Panc1 (cell line): ENCODE measurements around the gene FAM163B.

Experiments used
- CTCF ChIP-seq: fragments of 450-650 bp; IDR thresholded peaks from 2 replicates; pipeline ENCODE4 v1.5.1; 2017; ENCODE audit warnings: mild to moderate bottlenecking
- POLR2AphosphoS5 ChIP-seq: IDR thresholded peaks from 2 replicates; pipeline ENCODE4 v1.6.1; 2012; ENCODE audit warnings: mild to moderate bottlenecking, low read depth, low read length, moderate library complexity
- REST ChIP-seq, 2 experiments: IDR thresholded peaks; 2 replicates each; pipeline ENCODE4 v1.6.1; 2011 to 2012; ENCODE audit warnings: low read depth in 2 of 2, control low read depth in 1 of 2, low read length in 1 of 2, mild to moderate bottlenecking in 1 of 2, moderate library complexity in 1 of 2; ENCODE audit not compliant: insufficient read depth in 1 of 2
- SIN3A ChIP-seq: IDR thresholded peaks from 2 replicates; pipeline ENCODE4 v1.6.1; 2012; ENCODE audit warnings: low read depth, mild to moderate bottlenecking, low read length, moderate library complexity, borderline replicate concordance; ENCODE audit not compliant: insufficient read depth
- TCF7L2 ChIP-seq: IDR thresholded peaks from 2 replicates; pipeline ENCODE4 v1.6.1; 2011; ENCODE audit warnings: mild to moderate bottlenecking, low read depth, low read length, inconsistent platforms

GRCh38 chr9:133605446-133605845 is 3.7 kb downstream of the FAM163B start:
- no peak for TF ChIP-seq CTCF
- no peak for TF ChIP-seq POLR2AphosphoS5
- no peak for TF ChIP-seq REST (IDR thresholded peaks at IDR 0.05; ENCODE audit: insufficient read depth in 1 of 2, low read depth in 2 of 2, low read length in 1 of 2)
- no peak for TF ChIP-seq TCF7L2
- no peak for TF ChIP-seq SIN3A
